Measurements from ENCODE around the gene FNDC3B.

Gene FNDC3B

GRCh38 chr3:172387728-172388127 is 348.4 kb downstream of the FNDC3B start:
- DNase-seq (ENCODE audit: low read depth, low spot score) = no peak

GRCh38 chr3:172388412-172389078 is 349.2 kb downstream of the FNDC3B start:
- no peak for DNase-seq (ENCODE audit: low read depth, low spot score)
- H3K27ac ChIP-seq = no peak overlapping the region

More at GRCh38 chr3:172387728-172388127, 348.4 kb downstream of the FNDC3B start:
- H3K27ac ChIP-seq = no peak overlapping the region

- no peak overlapping the region for H3K27ac ChIP-seq
Observed at GRCh38 chr3:172390792-172391191, 351.4 kb downstream of the FNDC3B start.

GRCh38 chr3:172391592-172392302 is 352.4 kb downstream of the FNDC3B start:
- no peak for DNase-seq (ENCODE audit: low read depth, low spot score)
- H3K27ac ChIP-seq = no peak overlapping the region

More at GRCh38 chr3:172390792-172391191, 351.4 kb downstream of the FNDC3B start:
- no peak for DNase-seq (ENCODE audit: low read depth, low spot score)

GRCh38 chr3:172394692-172395091 is 355.3 kb downstream of the FNDC3B start:
- DNase-seq (ENCODE audit: low read depth, low spot score) = no peak
- H3K27ac ChIP-seq = no peak overlapping the region

GRCh38 chr3:172396400-172396799 is 357.0 kb downstream of the FNDC3B start:
- DNase-seq (ENCODE audit: low read depth, low spot score) = no peak
- H3K27ac ChIP-seq = no peak overlapping the region

GRCh38 chr3:172397716-172398405 is 358.5 kb downstream of the FNDC3B start:
- no peak overlapping the region for H3K27ac ChIP-seq
- no peak for DNase-seq (ENCODE audit: low read depth, low spot score)

- H3K27ac ChIP-seq = no peak overlapping the region
- no peak for DNase-seq (ENCODE audit: low read depth, low spot score)
Observed at GRCh38 chr3:172398484-172398883, 359.1 kb downstream of the FNDC3B start.

GRCh38 chr3:172402090-172402489 is 362.7 kb downstream of the FNDC3B start:
- H3K27ac ChIP-seq = no peak overlapping the region
- no peak for DNase-seq (ENCODE audit: low read depth, low spot score)

GRCh38 chr3:172402892-172403643 is 363.7 kb downstream of the FNDC3B start:
- no peak for DNase-seq (ENCODE audit: low read depth, low spot score)
- no peak overlapping the region for H3K27ac ChIP-seq

GRCh38 chr3:172404237-172404962 is 365.0 kb downstream of the FNDC3B start:
- H3K27ac ChIP-seq = no peak overlapping the region
- no peak for DNase-seq (ENCODE audit: low read depth, low spot score)

GRCh38 chr3:172405914-172406313 is 366.5 kb downstream of the FNDC3B start:
- H3K27ac ChIP-seq = no peak overlapping the region
- no peak for DNase-seq (ENCODE audit: low read depth, low spot score)

- no peak for DNase-seq (ENCODE audit: low read depth, low spot score)
- no peak overlapping the region for H3K27ac ChIP-seq
Observed at GRCh38 chr3:172407872-172408271, 368.5 kb downstream of the FNDC3B start.

GRCh38 chr3:172410702-172411477 is 371.5 kb downstream of the FNDC3B start:
- no peak for DNase-seq (ENCODE audit: low read depth, low spot score)
- no peak overlapping the region for H3K27ac ChIP-seq

GRCh38 chr3:172411478-172411947 is 372.1 kb downstream of the FNDC3B start:
- no peak overlapping the region for H3K27ac ChIP-seq
- no peak for DNase-seq (ENCODE audit: low read depth, low spot score)

GRCh38 chr3:172415323-172415722 is 375.9 kb downstream of the FNDC3B start:
- H3K27ac ChIP-seq = no peak overlapping the region
- no peak for DNase-seq (ENCODE audit: low read depth, low spot score)

GRCh38 chr3:172437713-172438112 is 398.3 kb downstream of the FNDC3B start:
- DNase-seq (ENCODE audit: low read depth, low spot score) = no peak
- no peak overlapping the region for H3K27ac ChIP-seq

GRCh38 chr3:172438186-172438585 is 398.8 kb downstream of the FNDC3B start:
- no peak for DNase-seq (ENCODE audit: low read depth, low spot score)
- no peak overlapping the region for H3K27ac ChIP-seq

- H3K27ac ChIP-seq = no peak overlapping the region
- DNase-seq (ENCODE audit: low read depth, low spot score) = no peak
Observed at GRCh38 chr3:172441581-172441980, 402.2 kb downstream of the FNDC3B start.

Measured in epithelial cell of prostate (primary cell).